Dermis microvascular lymphatic vessel endothelial cell (primary cell): Measurements from ENCODE around the gene FCHSD1. TPM values are rescaled to one million over a fixed set of nuclear protein-coding genes. Genes with fewer than 3 reads are reported as not detected.

Source experiments
- DNase-seq, 2 donors: peaks; one replicate each; pipeline versions ENCODE4 v3.0.0 to v3.0.0-alpha.2; 2010; ENCODE audit warnings: low read depth in 2 of 2
- total RNA-seq: library from RNA; depleted of rRNA; stranded (reverse); fragments of >200 nt; gene quantifications from 2 replicates; pipeline ENCODE4 v1.2.1, GENCODE V29; 2014

FCHSD1 gene
- total RNA-seq, result 10.7 and 12.6 TPM in 2 replicates

DNA sequence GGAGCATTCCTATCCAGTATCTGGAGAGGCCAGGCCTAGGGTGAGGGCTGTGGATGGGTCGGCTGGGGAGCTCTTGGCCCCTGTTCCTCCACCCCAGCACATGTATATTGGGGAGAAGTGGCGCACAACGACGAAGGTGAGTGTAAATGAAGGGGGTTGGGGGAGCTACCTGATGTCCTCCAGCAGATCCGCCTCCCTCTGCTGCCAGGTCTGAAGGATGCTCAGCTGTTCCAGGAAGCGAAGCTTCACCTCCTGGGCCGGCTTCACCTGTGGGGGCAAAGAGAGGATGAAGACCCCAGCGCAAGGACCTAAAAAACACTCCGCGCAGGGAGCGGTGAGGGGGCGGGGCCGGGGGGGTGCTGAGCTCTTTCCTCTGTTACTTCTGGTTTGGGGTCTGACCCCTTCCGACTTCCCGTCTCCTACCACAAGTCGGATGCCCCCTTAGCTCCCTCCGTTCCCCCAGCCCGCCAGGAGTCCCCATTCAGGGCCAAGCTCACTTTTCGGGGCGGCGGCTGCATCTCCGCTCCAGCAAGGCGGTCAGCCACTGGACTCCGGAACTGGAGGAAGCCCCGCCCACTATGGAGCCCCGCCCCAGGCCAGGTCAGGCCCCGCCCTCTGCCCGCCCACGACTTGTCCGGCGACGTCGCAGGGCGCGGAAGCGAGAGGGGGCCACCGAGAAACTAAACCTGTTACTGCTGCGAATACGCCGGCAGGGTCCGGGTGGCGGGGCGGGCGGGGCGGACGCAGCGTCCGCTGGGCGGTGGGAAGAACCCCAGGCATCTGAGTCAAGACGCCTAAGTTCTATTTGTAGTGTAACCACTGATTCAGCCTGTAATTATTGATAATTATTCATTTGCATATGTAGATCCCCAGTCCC, at the start of gene FCHSD1:
Gene FCHSD1, minus strand, starts transcription at position 568 of the 877 bp plus-strand sequence. Its CDS starts 50 bp downstream, at position 518.
- peak; percentile 44 to 84 for DNase-seq

DNA sequence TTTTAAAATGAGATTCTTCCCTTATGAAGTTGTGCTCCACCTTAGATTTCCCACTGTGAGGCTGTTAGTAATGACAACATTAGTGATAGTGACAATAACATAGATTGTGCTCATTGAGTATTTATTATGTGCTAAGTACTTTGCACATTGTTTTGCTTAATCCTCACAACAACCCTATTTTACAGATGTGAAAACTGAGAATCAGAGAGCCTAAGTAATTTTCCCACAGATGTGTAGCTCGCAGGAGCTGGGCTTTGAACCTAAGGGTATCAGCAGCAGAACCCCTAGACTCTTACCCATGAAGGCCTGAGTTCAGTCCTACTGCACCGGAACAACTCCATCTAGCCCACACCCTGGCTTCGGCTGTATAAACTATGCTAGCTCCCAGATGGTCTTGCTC, 46.4 kb upstream of the FCHSD1 start:
- no peak for DNase-seq

DNA sequence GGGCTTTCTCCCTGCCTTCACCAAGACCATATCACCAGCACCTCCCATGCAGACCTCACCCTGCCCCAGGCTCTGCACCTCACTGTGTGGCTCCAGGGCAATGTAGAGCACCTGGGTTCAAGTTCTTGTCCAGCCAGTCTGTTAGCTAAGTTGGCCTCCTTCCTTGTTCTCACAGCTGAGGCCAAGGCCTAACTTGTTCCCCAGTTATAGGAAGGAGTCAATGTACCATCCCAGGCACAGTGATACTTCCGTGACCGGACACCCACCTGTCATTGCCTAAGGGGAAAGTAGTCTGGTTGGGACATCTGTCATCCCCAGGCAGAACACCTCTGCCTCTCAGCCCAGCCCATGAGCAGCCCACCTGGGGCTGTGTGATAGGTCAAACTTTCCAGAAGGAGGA, 45.2 kb upstream of the FCHSD1 start:
- no peak for DNase-seq

DNA sequence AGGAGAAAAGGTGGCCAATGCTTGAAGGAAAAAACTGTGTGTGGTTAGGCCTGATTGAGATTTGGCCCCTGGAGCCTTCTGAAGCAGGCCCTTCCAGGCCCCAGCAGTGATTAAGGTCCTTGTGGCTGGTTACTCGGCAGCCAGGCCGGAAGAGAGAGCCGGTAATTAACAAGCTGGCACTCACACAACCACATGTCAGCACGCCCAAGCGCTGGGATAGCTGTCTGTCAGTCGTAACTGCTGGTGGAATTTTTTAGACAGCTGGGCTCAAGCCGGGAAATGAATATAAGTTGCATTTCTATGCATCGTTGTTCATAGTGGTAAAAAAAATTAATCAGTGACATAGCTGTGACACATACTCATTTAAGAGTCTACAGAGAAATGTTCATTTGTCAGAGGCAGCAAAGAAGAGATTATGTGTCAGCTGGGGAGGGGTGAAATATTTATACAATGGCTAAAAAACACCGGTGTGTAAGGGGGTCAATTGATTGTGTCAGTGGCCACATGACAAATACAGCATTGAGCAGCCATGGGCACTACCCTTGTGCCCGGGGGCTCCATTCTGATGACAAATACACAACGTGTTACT, 44.5 kb upstream of the FCHSD1 start:
- DNase-seq, result peak in 1 of 2 donors; percentile 48

DNA sequence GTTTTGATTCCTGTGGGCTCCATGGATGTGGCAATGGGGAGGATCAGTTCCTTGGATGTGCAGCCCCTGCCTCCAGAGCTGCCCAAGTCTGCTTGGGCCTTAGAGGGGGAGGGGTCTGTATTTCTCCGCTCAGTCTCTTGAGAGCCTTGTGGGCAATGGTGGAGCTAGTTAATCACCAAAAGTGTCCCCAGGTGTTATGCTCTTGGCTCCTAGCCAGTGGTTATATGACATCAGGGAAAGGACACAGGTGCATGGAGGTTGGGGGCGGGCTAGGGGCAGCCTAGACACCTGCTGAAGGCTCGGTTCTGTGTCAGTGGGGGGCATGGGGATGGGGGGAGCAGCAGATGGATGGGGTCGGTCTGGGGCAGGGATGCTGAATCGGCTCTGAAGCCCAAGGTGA, 43.3 kb upstream of the FCHSD1 start:
- DNase-seq, result no peak

GRCh38 chr5:141692919-141693725, 41.9 kb upstream of the FCHSD1 start:
- no peak for DNase-seq

- DNase-seq, result no peak
These were observed 41.3 kb upstream of the FCHSD1 start for GRCh38 chr5:141692533-141692888.

DNA sequence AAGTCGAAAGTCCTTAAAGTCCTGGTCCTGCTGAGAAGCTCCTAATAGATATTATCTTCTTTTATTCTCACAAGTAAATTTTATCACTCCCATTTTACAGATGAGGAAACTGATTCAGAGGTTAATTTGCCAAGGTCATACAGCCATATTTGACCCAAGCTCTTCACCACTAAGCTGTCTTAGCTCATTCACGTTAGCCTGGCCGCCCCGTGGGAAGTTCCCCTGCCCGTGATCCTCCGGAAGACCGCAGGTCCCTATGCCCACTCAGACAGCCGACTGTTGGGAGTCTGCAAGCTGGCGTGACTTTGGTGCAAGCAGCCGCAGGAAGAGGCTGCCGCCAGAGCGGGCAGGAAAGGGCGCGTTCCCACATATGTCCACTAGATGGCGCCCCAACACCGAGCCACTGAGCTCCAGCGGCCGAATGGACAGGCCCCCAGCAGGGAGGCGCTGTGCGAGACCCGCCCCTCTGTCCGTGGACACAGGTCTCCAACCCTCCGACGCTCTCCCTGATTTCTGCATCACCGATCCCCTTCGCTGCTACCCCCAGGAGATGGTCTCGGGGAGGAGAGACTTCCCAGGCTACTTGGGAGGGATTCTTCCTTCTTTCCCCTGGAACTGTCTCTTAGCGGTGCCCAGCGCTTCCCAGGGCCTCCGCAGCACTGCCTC, 40.8 kb upstream of the FCHSD1 start:
- DNase-seq, result peak; percentile 45 to 79

- no peak for DNase-seq
These were observed 40.2 kb upstream of the FCHSD1 start for GRCh38 chr5:141691286-141691866.

- DNase-seq, result no peak
These were observed 35.6 kb upstream of the FCHSD1 start for GRCh38 chr5:141686648-141687416.

GRCh38 chr5:141685591-141685990, 34.4 kb upstream of the FCHSD1 start:
- DNase-seq, result no peak

DNA sequence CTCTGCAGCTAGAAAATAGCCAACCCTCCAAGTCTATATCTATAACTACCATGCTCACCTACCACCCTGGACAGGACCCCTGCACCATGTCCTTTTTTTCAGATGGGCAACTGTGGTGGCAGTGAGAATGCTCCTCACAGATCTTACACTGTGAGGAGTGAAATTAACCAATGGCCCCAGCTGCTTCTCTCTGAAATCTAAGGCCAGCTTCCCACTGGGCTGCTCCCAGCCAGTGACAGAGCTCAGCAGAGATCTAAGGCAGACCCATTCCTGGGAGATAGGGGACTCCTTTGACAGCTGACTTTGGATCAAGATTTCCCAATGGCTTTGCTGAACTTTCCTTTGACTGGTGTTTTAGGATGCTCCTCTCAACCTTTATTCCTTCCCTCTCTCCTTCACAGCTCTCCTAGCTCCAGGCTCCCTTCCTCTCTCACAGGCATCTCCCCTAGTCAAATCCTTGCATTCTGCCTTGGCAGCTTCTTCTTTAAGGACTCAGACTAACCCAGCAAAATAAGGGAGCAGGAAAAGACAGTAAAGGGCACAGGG, 32.5 kb upstream of the FCHSD1 start:
- DNase-seq, result no peak

- peak; percentile 75 to 96 for DNase-seq
These were observed 30.8 kb upstream of the FCHSD1 start, which contains the start of gene ARAP3 for GRCh38 chr5:141681695-141682641. Gene ARAP3 (minus strand): TSS chr5:141682230. CDS start chr5:141680486, 1,744 bp downstream.

DNA sequence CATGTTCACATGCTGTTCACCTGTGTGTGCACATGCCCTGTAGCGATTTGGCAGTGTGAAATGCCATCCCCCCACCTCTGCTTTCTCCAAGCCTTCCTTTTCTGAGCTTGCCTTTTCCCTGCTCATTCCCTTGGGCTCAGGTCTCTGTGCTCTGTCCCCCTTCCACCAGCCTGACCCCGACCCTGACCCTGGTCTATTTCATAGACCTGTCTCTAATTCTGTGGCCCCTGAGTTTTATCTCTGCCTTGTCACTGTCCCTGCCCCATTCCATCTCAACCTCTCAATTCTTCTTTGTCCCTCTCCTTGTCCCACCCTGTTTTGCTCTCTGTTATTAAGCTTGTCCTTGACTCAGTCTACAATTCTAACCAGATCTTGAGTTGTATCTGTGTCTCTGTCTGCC, 30.1 kb upstream of the FCHSD1 start:
- no peak for DNase-seq

- DNase-seq, result peak; percentile 98 to 99
These were observed 29.6 kb upstream of the FCHSD1 start for GRCh38 chr5:141680751-141681201.

DNA sequence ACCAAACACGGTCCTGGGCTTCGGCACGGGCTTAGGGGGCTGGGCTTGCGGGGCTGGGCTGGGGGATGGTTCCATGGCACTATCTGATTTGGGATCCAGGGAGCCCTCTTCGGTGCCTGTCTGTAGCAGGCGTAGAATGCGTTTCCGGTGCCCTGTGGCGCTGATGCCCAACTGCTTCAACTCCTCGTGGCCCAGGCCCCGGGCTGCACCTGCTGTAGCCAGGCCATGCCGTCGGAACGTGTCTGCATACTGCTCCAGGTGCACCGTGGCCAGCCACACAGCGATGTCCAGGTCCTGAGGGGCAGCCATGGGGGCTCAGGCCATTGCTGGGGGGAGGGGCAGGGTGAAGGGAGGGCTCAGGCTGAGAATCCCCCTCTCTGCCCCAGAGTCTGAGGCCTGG, 29.0 kb upstream of the FCHSD1 start:
- DNase-seq, result no peak

DNA sequence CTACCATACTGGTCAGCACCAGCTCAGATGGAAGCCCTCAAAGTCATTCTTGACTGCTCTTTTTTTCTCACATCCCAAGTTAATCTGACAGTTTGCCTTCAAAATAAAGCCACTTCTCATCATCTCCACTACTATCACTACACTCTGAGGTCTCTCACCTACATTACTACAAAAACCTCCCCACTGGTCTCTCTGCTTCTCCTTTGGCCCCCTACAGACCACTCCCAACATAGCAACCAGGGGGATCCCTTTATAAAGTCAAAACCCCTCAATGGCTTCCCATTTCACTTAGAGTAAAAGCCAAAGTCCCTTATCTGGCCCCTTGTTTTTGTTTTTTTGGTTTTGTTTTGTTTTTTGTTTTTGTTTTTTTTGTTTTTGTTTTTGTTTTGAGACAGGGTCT, 26.2 kb upstream of the FCHSD1 start:
- DNase-seq, result no peak

DNA sequence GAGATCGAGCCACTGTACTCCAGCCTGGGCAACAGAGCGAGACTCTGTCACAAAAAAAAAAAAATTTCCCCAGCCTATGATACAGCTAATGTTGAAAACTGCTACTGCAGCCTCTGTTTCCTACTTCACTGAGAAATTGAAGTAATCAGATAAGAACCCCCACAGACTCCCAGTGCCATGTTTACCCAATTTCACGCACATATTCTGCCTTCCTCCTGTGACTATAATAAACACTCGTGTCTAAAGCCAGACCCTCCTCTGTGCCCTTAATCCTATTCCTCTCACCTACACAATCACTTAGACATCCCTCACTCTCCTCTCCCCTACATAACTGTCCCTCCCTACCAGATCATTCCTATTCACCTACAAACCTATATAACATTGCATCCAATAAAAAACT, 24.5 kb upstream of the FCHSD1 start:
- no peak for DNase-seq

DNA sequence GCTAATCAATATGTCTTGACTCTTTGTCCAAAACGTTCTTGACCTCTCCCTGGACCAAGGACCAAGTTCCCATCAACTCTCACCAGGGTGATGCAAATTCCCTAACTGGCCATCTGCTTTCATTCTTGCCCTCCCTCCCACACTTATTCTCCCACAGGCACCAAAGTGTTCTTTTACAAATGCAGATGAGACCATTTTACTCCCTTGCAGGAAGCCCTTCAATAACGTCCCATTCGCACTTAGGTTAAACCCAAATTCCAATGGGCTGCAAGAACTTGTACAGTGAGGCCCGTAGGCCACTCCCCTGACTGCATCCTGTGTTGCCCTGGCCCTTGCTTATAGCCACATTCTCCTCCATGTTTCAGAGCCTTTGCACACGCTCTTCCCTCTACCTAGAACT, 23.5 kb upstream of the FCHSD1 start:
- DNase-seq, result no peak
